HG03175 (cell line): ENCODE results near the gene WNT10A.

Experiments used
- ATAC-seq: cut with Tn5 transposase; IDR thresholded peaks from one replicate; pipeline ENCODE4 v1.9.1; 2021; ENCODE audit warnings: mild to moderate bottlenecking, moderate library complexity; ENCODE audit not compliant: unreplicated experiment

The WNT10A gene

DNA sequence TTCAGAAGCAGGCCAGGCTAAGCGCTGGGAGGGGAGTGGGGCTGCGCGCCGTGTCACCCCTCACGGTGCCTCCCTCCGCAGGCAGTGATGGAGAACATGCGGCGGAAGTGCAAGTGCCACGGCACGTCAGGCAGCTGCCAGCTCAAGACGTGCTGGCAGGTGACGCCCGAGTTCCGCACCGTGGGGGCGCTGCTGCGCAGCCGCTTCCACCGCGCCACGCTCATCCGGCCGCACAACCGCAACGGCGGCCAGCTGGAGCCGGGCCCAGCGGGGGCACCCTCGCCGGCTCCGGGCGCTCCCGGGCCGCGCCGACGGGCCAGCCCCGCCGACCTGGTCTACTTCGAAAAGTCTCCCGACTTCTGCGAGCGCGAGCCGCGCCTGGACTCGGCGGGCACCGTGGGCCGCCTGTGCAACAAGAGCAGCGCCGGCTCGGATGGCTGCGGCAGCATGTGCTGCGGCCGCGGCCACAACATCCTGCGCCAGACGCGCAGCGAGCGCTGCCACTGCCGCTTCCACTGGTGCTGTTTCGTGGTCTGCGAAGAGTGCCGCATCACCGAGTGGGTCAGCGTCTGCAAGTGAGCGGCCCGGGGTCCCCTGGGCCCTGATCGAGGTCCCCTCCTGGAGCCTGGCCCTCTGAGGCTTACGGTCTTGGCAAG is 12.2 kb downstream of the WNT10A start:
- ATAC-seq: peak; percentile 49

DNA sequence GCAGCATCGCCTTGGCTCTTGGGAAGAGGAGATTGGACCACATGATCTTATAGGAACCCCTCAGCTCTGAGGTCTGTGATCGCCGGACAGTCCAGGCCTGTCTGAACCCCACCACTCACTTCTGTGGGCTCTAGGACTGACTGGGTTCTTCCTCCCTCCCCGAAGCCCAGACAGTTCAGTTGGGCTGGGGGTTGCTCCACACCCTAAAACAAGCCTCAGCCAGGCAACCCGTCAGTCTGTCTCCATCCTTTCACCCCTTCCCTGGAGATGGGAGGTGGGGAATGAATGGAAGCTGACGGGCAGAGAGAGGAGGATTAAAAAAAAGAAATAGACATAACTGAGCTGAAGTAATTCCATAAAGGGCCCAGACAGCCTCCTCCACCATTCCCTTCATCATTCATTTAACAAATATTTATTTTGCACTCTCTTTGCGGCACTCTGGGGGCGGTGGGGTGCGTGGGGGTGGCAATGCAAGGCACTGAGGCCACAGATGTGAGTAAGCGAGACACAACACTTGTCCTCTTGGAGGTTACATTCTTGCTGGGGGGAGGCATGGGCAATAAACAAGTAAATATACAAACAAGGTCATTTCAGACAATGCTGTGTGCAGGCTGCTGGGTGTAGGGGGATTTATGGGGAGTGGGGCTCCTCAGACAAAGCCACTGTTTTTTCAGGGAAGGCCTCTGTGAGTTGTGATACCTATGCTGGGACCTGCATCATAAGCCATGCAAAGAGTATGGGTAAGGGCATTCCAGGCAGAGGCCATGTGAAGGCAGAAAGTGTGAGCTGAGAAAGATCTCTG is 12.9 kb downstream of the WNT10A start:
- no peak for ATAC-seq

DNA sequence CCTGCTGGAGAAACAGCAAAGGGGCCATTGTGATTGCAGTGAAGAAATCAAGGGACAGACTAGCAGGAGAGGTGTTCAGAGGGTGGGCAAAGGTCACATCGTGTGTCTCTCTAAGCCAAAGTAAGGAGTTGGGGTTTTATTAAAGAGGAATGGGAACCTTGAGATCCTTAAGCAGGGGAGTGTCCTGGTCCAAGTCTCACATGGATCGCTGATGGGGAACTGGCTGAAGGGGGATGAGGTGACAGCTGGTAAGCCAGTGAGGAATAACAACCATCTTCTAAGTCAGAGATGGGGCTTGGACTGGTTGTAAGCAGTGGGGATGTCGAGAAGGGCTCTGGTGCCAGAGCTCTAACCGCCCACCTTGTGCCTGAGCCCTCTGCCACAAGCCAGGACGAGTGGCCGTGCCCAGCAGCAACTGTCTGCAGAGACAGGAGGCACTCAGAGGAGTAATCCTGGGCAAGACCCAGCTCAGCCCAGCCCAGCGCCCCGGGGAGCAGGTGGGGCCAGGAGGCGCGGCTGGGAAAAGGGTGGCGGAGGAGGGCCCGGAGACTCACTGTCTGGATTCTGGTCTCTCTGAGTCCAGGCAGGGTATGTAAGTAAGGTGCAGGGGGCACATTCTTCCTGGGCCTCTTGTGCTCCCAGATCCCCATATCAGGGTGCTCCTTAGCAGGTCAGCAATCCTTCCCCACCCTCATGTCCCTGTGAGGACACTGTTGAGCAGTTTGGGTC is 13.7 kb downstream of the WNT10A start:
- no peak for ATAC-seq

GRCh38 chr2:218894880-218895157 is 14.2 kb downstream of the WNT10A start:
- ATAC-seq: no peak

DNA sequence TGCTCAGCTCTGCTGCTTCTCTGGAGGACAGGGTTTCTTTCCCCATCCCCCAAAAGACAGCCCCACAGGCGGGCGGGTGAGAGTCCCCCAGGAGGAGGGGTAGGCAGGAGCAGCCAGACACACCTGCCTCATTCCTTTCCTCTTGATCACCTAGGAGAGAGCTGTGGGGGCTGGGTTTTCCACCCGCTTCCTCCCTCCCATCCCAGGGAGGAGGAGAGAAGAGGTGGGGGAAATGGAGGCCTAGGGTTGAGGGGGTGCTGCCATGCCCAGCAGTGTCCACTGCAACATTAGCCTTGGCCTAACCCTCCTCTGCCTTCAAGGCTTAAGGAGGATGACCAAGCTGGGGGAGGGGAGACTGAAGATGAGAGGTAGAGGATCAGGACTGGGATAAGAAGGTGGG is 14.7 kb downstream of the WNT10A start:
- no peak for ATAC-seq

- peak; percentile 21 for ATAC-seq
These were observed 15.3 kb downstream of the WNT10A start for GRCh38 chr2:218895759-218896500.

DNA sequence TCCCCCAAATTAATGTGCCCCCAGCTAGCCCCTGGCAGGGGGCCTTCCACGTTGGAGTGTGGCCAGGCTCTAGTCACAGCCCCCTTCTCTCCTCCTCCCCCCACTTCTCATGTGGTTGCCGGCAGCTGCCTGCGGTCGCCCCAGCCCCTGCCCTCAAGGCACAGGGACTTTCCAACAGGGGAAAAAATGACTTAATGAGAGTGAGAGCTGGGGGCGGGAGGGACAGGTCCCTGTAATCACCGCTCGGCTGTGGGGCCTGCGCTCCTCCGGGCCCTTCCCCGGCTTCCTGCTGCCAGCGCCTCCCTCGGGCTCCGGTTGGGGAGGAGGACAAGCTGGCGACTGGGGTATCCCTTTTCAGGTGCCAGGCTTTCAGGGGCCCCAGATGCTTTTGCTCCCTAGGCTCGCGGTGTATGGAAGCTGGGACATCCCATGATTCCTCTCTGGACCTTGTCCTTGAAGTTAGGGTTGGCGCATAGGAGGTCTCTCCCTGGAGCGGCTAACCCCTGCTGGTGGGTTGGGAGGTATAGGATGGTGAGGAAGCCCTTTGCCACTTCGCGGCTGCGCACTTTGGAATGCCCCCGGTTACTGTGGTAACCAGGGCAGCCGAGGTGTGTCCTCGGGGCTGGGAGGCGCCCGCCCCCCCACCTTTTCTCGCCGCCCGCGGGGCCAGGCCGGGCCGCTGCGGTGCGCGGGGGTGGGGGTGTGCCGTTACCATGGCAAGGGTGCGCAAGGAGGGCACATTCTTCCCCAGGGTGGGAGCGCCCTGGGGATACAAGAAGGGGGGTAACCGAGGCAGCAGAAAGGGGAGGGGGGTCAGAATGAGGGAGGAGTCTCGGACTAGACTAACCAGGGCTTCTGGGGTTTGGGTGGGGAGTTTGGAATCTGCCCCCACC is 16.1 kb downstream of the WNT10A start:
- peak; percentile 65 for ATAC-seq

DNA sequence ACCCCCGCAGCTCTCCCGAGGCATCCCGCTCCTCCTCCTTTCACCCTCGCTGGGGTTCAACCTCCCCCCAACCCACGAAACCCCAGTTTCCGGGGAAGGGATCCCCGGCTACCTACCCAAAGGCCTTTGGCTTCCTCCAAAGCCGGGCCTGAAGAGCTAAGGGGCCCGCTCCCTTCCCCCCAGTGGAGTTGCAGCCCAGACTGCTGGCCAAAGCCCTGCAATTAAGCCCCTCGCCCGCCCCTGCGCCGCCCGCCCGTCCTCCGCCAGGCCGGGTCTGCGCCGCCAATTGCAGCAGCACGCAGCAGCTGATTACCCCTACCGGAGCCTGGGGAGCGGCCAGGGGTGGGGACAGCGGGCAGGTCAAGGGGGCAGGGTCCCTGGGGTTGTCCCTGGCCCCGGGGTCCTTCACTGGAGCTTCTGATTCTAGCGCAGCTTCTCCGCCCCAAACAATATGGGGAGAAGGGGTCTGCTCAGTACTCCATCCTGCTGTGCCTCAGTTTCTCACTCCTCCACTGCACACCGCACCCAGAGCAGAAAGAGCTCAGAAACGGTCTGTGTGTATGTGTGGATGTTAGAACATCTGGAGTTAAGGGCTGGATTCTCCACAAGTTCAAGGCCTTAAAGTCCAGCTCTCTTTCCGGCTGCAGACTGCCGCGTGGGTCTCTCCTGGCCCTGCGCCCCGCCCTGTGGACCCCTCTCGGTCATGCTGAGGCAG is 16.9 kb downstream of the WNT10A start:
- ATAC-seq: no peak

DNA sequence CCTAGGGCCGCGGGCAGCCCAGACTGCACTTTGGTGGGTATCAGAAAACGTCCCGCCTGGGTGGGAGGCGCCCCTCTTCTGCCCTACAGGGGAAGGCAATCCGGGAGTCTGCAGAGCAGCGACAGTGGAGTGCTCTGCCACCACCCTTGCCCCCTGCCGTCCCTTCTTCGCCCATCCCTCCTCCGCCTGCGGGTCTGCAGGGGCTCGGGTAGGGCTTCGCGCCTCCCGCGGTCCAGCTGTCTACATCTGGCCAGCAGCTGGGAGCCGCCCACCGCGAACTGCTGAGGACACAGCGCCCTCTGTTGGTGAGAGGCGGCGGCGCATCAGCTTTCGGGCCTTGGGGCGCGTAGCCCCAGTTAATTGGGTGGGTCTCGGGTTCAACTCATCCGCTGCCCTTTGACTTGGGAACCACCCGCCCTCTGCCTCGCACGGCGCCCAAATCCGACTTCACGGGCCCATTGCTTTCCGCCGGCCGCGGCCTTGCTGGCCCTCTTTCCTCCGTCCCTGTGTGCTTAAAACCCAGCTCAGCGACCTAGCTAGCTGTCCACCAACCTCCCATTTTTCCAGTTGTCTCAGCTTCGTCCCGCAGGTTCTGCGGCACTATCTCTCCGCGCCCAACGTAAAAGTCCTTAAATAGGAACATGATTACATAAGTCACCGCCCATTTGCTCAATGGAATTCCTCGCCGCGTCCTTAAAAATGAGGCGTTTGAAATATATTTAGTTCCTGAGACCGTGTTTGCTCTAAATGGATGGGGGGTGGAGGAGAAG is 17.6 kb downstream of the WNT10A start:
- peak; percentile 36 for ATAC-seq

DNA sequence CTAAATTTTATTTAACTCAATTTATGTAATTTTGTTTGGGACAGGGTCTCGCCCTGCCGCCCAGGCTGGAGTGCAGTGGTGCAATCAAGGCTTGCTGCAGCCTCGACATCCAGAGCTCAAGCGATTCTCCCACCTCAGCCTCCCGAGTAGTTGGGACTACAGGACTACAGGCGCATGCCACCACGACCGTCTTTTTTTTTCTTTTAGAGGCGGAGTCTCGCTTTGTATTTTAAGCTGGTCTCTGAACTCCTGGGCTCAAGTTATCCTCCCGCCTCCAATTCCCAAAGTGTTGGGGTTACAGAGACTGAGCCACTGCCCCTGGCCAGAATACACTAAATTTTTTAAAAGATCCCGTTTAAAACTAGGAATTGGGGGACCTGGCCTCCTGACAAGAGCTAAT is 18.5 kb downstream of the WNT10A start:
- ATAC-seq: no peak

DNA sequence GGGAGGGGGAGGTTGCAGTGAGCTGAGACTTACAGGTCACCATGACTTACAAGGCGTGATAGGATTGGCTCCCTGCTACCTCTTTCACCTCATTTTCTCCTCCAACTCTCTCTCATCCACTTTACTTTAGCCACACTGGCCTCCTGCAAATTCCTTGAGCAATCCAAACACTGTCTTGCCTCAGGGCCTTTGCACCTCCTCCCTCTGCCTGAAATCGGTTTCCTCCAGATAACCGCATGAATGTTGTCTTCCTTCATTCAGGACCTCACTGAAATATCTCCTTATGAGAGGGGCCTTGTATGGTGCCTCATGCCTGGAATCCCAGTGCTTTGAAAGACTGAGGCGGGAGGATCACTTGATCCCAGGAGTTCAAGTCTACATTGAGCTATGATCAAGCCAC is 21.8 kb downstream of the WNT10A start:
- ATAC-seq: no peak

DNA sequence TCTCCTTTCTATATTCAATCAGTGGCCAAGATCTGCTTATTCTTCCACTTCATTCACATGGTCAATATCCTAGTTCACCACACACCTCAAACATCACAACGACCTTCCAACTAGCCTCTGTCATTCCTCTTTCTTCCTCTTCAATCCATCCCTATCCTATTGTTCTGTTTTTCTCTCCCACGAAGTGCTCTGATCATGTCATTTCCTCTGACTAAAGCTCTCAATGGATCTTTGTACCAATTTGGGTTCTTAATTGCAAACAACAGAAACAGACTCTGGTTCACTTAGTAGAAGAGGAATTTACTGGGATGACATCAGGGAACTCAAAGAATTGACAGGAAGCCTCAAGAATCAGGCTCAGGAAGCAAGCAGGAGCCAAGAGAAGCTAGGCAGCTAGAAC is 23.5 kb downstream of the WNT10A start:
- ATAC-seq: no peak

DNA sequence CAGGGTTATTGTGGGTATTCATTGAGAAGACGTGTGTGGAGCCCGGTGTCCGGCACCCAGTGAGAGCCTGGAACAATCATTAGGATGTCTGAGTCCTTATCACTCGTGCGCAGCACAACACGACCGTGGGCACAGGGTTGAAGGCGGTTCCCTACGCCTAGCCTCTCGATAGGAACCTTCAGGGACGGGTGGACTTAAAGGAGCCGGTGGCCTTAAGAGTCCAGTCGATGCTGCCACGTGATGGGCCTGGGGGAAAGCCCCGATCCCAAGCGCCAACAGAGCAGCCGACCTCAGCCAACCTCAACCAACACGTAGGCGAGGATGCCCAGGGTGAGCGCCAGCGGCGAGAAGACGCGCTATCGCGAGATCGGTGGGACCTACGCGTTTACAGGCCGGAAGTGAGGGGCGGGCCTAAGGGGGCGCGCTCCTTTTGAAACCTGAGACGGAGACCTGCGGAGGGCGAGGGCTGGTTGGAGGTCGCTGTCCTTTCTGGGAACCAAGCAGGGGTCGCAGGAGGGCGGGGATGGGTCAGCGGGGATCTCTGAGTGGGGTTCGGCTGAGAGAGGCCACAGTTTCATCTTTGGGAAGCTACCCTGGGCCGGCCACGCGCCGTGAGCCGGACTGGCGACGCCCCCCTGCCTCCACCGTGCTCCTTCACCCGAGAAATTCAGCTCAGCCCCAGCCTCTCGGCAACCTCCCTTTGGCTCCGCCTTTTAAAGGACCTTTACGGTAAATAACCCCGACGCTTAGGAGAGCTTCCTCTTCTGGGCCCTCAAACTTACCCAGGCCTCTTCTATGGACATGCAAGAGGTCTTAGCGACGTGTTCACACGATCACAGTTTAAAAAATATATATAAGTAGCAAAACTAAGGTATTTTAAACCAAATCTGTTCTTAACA is 28.3 kb downstream of the WNT10A start:
- ATAC-seq: peak; percentile 94

GRCh38 chr2:218910741-218911140 is 30.1 kb downstream of the WNT10A start:
- ATAC-seq: no peak

DNA sequence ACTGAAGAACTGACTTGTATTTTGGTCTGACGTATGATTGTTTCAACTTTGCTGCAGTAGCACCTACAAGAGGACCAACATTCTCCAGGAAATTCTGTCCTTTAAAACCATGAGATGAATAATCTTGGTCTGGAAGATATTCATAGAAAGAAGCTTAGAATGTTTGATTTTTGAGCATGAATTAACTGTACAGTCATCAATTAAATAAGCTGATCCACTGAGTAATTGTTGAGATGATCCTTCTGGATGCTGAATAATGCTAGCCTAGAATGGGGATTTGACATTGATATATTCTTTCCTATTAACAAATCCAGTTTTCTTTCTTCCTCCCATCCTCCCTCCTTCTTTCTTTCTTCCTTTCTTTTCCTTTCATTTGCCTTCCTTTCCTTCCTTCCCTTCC is 39.9 kb downstream of the WNT10A start:
- no peak for ATAC-seq

DNA sequence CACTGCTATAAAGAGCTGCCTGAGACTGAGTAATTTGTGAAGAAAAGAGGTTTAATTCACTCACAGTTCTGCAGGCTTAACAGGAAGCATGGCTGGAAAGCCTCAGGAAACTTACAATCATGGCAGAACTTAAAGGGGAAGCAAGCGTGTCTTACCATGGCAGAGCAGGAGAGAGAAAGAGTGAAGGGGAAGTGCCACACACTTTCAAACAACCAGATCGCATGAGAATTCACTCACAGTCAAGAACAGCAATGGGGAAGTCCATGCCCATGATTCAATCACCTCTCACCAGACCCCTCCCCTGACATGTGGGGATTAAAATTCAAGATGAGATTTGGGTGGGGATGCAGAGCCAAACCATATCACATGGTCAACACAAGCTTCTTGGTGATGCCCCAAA is 44.1 kb downstream of the WNT10A start:
- ATAC-seq: no peak

- no peak for ATAC-seq
These were observed 44.8 kb downstream of the WNT10A start for GRCh38 chr2:218925434-218925833.

DNA sequence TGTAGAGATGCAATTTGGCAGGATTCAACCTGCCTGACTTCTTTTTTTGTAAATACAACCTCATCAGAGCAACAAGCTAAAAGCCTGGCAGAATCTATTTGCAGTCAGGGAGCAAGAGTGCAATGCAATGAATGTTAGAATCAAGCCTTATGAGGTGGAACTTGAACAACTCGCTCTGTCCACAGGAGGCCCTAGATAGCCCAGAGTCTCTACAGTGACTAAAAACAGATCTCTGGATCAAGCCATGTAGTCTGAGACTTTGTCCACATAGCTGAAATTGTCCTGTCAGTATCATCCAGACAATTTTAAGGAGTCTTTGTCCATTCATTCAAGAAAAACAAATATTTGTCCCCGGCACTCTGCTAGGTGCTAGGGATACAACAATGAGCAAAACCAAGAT is 46.8 kb downstream of the WNT10A start:
- ATAC-seq: no peak
